PC-9 (cell line): Measurements from ENCODE around the gene OPHN1. TPM values are rescaled to one million over a fixed set of nuclear protein-coding genes. Genes with fewer than 3 reads are reported as not detected.

ENCODE experiments used
- BruUV-seq: library from RNA; stranded (reverse); fragments of 400-500 nt; replicated peaks from 2 replicates; lab custom pipeline; 2021; lab: Mats Ljungman, UMichigan
- CTCF ChIA-PET: fragments of 300-600 bp; sonication (Branson Sonifier 250); formaldehyde crosslinking; loops from one replicate; lab custom pipeline; 2022; ENCODE audit warnings: antibody characterized with exemption; lab: Charles Lee
- POLR2A ChIA-PET: fragments of 300-600 bp; sonication (Branson Sonifier 250); formaldehyde crosslinking; loops from one replicate; lab custom pipeline; 2022; ENCODE audit warnings: antibody characterized with exemption; ENCODE audit not compliant: unreplicated experiment; lab: Charles Lee
- DNase-seq, 2 experiments: peaks; one replicate each; pipeline versions ENCODE4 v3.0.0 to v3.0.0-alpha.2; 2015 to 2022; ENCODE audit warnings: mixed read lengths in 1 of 2
- H2AFZ ChIP-seq: fragments of 200-600 bp; sonication (generic); 2 replicates; pipeline ENCODE4 v1.8.1; 2017; ENCODE audit warnings: antibody characterized with exemption
- H3F3A ChIP-seq: fragments of 200-600 bp; sonication (generic); 2 replicates; pipeline ENCODE4 v1.8.1; 2017; ENCODE audit warnings: antibody characterized with exemption, mild to moderate bottlenecking, low read depth; ENCODE audit not compliant: insufficient read depth
- H3K27ac ChIP-seq: fragments of 200-600 bp; sonication (generic); 2 replicates; pipeline ENCODE4 v1.6.1; 2016; ENCODE audit warnings: mixed run types
- H3K27me3 ChIP-seq: fragments of 200-600 bp; sonication (generic); 2 replicates; pipeline ENCODE4 v1.6.1; 2016; ENCODE audit warnings: low read depth, mixed run types; ENCODE audit not compliant: insufficient read depth
- H3K36me3 ChIP-seq: fragments of 200-600 bp; sonication (generic); 2 replicates; pipeline ENCODE4 v1.6.1; 2016; ENCODE audit warnings: low read depth, mixed run types
- H3K4me1 ChIP-seq: fragments of 200-600 bp; sonication (generic); replicated peaks from 2 replicates; pipeline ENCODE4 v1.6.1; 2016; ENCODE audit warnings: mixed run types; ENCODE audit not compliant: insufficient read depth
- H3K4me2 ChIP-seq: fragments of 200-600 bp; sonication (generic); 2 replicates; pipeline ENCODE4 v1.6.1; 2017; ENCODE audit warnings: mixed run types
- H3K4me3 ChIP-seq: fragments of 200-600 bp; sonication (generic); 2 replicates; pipeline ENCODE4 v1.6.1; 2016; ENCODE audit warnings: mixed run types
- H3K79me2 ChIP-seq: fragments of 200-600 bp; sonication (generic); 2 replicates; pipeline ENCODE4 v1.6.1; 2017; ENCODE audit warnings: low read depth, mixed run types
- H3K9me2 ChIP-seq: fragments of 200-600 bp; sonication (generic); 2 replicates; pipeline ENCODE4 v1.8.1; 2017; ENCODE audit warnings: mild to moderate bottlenecking; ENCODE audit not compliant: insufficient read depth
- H3K9me3 ChIP-seq: fragments of 200-600 bp; sonication (generic); 2 replicates; pipeline ENCODE4 v1.8.1; 2016; ENCODE audit warnings: low read depth; ENCODE audit not compliant: insufficient read depth
- H4K20me1 ChIP-seq: fragments of 200-600 bp; sonication (generic); 2 replicates; pipeline ENCODE4 v1.8.1; 2017; ENCODE audit not compliant: insufficient read depth
- EZH2 ChIP-seq: fragments of 200-600 bp; sonication (generic); IDR thresholded peaks from 2 replicates; pipeline ENCODE4 v1.8.0; 2017; ENCODE audit warnings: antibody characterized with exemption, low read depth
- intact Hi-C: fragments of 100-400 bp; cut with micrococcal nuclease; formaldehyde crosslinking; loops from one replicate; pipeline ENCODE4 v1.10.0; 2022; ENCODE audit not compliant: unreplicated experiment
- total RNA-seq: library from RNA; stranded (reverse); gene quantifications from 2 replicates; pipeline ENCODE4 v1.2.3, GENCODE V29; 2021
- TF ChIP-seq, protein P1 (sequence below): fragments of 200-600 bp; sonication (generic); conservative IDR thresholded peaks from 2 replicates; pipeline ENCODE4 v1.6.1; 2017; ENCODE audit warnings: mixed run types, antibody characterized with exemption, mild to moderate bottlenecking, moderate library complexity

OPHN1 gene
- total RNA-seq, 1 experiment from 2014 or later = 9.3 TPM

DNA sequence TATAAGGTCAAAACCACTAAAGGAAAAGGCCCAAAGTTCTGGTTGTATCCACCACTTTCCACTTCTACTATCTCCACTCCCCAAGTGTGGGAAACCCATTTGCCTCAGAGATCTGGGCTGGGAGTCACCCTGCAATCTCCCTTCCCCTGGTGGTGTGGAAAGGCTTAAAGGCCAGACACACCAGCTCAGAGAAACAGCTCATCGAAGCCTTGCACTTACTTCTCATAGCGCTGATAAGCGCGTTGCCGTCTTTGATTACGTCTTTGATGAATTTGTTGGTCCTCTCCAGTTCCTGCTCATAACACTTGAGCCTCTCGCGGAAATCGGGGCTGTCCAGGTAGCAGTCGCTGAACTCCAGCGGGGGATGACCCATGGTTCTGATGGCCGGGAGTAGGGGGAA lies 647 bp downstream of the OPHN1 start:
- TSS peak; percentile 51 for BruUV-seq
- H2AFZ ChIP-seq = peak overlapping the region; percentile 94
- no peak for TF ChIP-seq EZH2
- TF ChIP-seq, protein P1, sequence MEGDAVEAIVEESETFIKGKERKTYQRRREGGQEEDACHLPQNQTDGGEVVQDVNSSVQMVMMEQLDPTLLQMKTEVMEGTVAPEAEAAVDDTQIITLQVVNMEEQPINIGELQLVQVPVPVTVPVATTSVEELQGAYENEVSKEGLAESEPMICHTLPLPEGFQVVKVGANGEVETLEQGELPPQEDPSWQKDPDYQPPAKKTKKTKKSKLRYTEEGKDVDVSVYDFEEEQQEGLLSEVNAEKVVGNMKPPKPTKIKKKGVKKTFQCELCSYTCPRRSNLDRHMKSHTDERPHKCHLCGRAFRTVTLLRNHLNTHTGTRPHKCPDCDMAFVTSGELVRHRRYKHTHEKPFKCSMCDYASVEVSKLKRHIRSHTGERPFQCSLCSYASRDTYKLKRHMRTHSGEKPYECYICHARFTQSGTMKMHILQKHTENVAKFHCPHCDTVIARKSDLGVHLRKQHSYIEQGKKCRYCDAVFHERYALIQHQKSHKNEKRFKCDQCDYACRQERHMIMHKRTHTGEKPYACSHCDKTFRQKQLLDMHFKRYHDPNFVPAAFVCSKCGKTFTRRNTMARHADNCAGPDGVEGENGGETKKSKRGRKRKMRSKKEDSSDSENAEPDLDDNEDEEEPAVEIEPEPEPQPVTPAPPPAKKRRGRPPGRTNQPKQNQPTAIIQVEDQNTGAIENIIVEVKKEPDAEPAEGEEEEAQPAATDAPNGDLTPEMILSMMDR = no peak
- no peaks in the 10 kb centered on the region for H3K9me2 ChIP-seq
- peaks cover 43% of the 10 kb centered on the region for H3K4me1 ChIP-seq
- CTCF ChIA-PET = no interaction called here
- H3K4me3 ChIP-seq = peak overlapping the region; percentile 61
- peaks cover 20% of the 10 kb centered on the region for H3F3A ChIP-seq
- no peaks in the 10 kb centered on the region for H4K20me1 ChIP-seq
- H3K4me2 ChIP-seq = peak overlapping the region; percentile 87
- H3K27ac ChIP-seq = peak overlapping the region; percentile 58
- POLR2A ChIA-PET = interaction anchor here (0.6 to 0.7 kb wide), 4 partner anchors 65 to 1476 kb away, joined by 3 to 11 read pairs (median 5); partner anchors contain the start of gene PJA1
- no peaks in the 10 kb centered on the region for H3K36me3 ChIP-seq
- DNase-seq = no peak
- H3K9me3 ChIP-seq = no peaks in the 10 kb centered on the region
- H3K79me2 ChIP-seq = peaks cover 5% of the 10 kb centered on the region; the same call in 1 of the 2 replicates
- no peaks in the 10 kb centered on the region for H3K27me3 ChIP-seq
- intact Hi-C loops = loop anchor here (1.0 to 5.0 kb wide), 2 partner anchors 16 to 65 kb away; partner anchors contain the start of gene YIPF6

DNA sequence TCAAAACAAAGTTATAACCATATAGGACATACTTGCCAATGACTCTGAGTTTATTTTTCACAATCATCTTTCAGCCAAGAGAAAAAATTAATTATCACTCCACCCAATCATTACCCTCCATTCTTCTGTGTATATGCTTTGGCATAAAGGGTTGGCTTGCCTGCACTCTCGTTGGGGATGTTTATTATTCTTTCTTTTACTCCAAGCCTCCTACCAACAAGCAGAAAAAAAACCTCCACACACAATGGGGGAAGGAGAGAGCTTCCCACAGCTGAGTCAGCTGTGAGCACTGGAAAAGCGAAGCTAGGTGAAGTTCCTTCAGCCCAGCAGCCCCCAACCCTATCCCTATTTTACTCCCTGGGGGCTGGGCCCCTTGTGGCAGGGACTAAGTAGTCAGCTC lies 1.5 kb downstream of the OPHN1 start:
- intact Hi-C loops = loop anchor here (5.0 kb wide), 1 partner anchor 65 kb away; the partner anchor contains the start of gene YIPF6
- no peak overlapping the region for H2AFZ ChIP-seq
- H3K79me2 ChIP-seq = peaks cover 5% of the 10 kb centered on the region; the same call in 1 of the 2 replicates
- H3K4me2 ChIP-seq = peak overlapping the region; percentile 87
- no peaks in the 10 kb centered on the region for H4K20me1 ChIP-seq
- peaks cover 43% of the 10 kb centered on the region for H3K4me1 ChIP-seq
- no peaks in the 10 kb centered on the region for H3K9me2 ChIP-seq
- no peaks in the 10 kb centered on the region for H3K27me3 ChIP-seq
- H3K4me3 ChIP-seq = no peak overlapping the region
- DNase-seq = no peak
- H3F3A ChIP-seq = peaks cover 20% of the 10 kb centered on the region
- CTCF ChIA-PET = interaction anchor here (0.6 kb wide), 2 partner anchors 11 to 91 kb away, joined by 3 to 5 read pairs; no protein-coding TSS in a partner anchor
- no peaks in the 10 kb centered on the region for H3K36me3 ChIP-seq
- H3K27ac ChIP-seq = no peak overlapping the region
- POLR2A ChIA-PET = interaction anchor here (0.6 kb wide), 1 partner anchor 100 kb away, joined by 10 read pairs; no protein-coding TSS in a partner anchor
- TF ChIP-seq EZH2 = no peak
- TF ChIP-seq, protein P1 = no peak
- no peaks in the 10 kb centered on the region for H3K9me3 ChIP-seq
- BruUV-seq = no TSS peak

DNA sequence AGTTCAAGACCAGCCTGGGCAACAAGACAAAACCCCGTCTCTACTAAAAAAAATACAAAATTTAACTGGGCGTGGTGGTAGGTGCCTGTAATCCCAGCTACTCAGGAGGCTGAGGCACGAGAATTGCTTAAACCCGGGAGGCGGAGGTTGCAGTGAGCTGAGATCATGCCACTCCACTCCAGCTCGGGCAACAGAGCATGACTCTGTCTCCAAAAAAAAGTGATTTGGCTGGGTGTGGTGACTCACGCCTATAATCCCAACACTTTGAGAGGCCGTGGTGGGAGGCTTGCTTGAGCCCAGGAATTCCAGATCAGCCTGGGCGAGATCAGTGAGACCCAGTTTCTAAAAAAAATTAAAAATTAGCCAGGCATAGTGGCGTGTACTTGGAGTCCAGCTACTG lies 4.1 kb downstream of the OPHN1 start:
- TF ChIP-seq, protein P1 = no peak
- TF ChIP-seq EZH2 = no peak
- ChIA-PET CTCF (no interaction called here), POLR2A (no interaction called here)
- Histone ChIP-seq H3K27ac (peak overlapping the region; percentile 69), H3K4me3 (no peak overlapping the region), H3K79me2 (peaks cover 5% of the 10 kb centered on the region; the same call in 1 of the 2 replicates), H3K4me2 (peak overlapping the region; percentile 33; the same call in 1 of the 2 replicates), H4K20me1 (no peaks in the 10 kb centered on the region), H3K9me3 (no peaks in the 10 kb centered on the region), H3K4me1 (peaks cover 36% of the 10 kb centered on the region), H3F3A (peaks cover 20% of the 10 kb centered on the region), H3K36me3 (no peaks in the 10 kb centered on the region), H2AFZ (no peak overlapping the region), H3K9me2 (no peaks in the 10 kb centered on the region), H3K27me3 (no peaks in the 10 kb centered on the region)
- intact Hi-C loops = no loop called here
- peak in 1 of 2 experiments; percentile 42 for DNase-seq
- BruUV-seq = no TSS peak
